Iris pigment epithelial cell (primary cell): ENCODE measurements around the gene ACVR1.
A peak's percentile ranks its signal among the peaks of the same experiment; 100 is the strongest.

Experiments used
- DNase-seq: peaks from one replicate; pipeline ENCODE4 v3.0.0-alpha.2; 2011; ENCODE audit warnings: low read depth

ACVR1 gene

DNA sequence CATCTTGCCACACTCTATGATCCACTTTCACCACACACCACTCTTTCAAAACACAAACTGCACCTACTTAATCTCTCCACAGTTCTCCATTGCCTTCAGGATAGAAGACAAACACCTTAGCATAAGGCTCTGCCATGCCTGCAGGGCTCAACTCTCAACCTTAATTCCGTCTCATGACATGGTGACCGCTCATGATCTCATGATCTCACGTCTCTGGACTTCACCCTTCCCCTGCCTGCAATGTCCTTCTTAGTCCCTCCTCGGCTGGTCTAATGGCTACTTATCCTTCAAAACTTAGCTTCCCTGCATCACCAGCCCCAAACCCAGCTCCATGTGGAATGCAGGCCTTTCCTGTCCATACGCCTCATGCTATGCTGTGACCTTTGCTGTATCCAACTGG lies 85.3 kb downstream of the ACVR1 start:
- no peak for DNase-seq

DNA sequence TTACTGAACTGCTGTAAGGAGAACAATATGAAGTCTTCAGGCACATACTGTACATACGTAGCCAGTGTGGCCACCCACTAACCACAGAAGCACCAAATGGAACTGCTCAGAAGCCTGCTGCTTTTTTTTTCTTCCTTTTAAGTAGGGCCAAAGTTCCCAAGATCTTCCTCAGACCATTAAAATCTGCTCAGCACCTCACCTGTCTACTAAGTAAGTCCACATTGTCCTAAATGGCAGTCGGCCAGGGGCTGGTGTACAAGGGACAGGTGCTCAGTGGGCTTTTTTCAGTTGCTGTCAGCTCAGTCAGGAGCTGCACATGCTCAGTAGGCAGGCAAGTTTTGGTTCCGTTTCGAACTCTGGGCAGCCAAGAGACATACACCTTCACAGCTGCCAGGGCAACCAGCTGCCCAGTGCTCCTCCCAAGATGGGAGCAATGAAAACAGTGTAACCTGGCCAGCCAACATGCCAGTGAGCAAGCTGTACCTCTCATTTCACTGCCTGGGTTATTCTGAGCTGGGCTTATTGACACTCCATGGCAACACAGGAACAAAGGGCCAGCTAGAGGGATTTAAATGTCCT lies 86.1 kb downstream of the ACVR1 start:
- DNase-seq = no peak

DNA sequence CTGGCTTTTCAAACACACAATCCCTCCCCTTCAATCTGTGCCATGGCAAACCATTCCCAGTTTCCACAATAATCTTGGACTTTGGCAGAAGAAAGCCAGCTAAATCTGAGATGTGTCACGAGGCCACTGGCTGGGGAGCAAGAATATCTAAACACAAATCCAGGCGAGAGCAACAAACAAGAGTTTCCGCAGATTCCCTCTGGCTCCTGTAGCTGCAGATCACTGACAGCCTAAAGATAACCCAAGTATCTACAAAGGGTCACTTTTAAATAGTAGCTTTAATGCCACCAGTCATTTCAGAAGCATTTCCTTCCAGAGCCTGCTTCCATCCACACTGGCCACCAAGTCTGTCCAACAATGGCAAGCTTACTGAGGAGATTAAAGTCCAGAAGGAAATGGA lies 86.9 kb downstream of the ACVR1 start:
- DNase-seq = no peak

DNA sequence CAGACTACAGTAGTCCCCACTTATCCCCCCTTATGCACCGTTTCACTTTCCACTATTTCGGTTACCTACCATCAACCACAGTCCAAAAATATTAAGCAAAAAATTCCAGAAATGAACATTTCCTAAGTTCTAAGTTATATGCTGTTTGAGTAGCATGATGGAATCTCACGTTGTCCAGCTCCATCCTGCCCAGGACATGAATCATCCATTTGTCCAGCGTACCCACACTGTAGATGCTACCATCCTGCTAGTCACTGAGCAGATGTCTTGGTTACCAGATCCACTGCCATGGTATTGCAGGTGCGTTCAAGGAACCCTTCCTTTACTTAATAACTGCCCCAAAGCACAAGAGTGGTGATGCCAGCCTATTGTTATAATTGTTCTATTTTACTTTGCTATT lies 87.9 kb downstream of the ACVR1 start:
- DNase-seq = no peak

DNA sequence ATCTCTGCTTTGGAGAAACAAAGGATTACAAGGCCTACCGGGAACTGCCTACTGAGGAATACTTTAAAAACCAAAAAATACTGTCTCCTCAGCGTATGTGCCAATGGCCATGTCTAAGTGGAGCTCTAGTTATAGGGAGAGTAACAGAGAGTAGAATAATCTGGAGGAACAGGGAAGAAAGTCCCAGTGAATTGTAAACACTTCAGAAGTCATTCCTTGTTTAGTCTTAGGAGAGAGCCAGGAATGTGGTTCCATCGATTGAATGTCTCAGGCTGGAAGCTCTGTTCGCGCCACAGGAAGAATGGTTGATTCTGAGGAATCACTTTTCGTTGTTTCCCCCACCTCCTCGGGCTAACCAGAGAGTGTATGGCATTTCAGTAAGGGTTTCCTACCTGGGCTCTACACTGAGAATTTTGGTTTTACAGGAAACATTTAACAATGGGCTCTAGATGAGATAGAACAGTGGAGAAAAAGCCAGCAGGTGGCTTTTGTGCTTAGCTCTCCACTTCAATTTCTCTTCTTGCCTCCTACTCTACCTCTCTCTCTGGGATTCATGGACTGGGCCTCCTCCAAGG lies 88.7 kb downstream of the ACVR1 start:
- DNase-seq = no peak

DNA sequence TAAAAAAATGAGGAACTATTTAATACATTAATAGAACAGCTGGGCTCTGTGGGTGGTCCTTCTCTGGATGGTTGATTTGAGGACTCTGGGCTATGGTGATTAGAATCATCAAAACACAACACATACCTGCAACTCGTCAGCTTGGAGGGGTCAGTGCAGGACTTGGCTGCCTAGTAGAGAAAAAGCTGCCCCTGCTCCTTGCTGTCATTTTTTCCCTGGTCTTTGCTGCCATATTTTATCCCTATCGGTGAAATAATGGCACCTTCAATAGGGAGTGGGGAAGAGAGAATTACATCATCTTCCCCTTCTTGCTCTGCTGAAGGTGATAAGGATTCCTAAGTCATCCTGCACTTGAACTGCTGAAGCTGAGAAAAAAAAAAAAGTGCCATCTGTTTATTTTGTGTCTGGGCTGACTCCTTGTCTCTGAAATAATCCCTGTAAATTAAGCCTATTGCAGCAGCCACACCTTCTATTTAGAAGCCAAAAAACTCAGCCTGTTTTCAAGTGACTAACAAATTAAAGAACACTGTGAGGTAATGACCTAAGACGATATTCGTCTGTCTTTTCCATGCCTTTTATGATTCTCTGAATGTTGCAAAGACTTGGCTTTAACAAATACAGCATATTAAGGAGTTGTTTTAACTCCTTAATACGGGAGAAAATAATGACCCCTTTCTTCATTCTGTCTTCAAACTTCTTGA lies 89.3 kb downstream of the ACVR1 start:
- no peak for DNase-seq

DNA sequence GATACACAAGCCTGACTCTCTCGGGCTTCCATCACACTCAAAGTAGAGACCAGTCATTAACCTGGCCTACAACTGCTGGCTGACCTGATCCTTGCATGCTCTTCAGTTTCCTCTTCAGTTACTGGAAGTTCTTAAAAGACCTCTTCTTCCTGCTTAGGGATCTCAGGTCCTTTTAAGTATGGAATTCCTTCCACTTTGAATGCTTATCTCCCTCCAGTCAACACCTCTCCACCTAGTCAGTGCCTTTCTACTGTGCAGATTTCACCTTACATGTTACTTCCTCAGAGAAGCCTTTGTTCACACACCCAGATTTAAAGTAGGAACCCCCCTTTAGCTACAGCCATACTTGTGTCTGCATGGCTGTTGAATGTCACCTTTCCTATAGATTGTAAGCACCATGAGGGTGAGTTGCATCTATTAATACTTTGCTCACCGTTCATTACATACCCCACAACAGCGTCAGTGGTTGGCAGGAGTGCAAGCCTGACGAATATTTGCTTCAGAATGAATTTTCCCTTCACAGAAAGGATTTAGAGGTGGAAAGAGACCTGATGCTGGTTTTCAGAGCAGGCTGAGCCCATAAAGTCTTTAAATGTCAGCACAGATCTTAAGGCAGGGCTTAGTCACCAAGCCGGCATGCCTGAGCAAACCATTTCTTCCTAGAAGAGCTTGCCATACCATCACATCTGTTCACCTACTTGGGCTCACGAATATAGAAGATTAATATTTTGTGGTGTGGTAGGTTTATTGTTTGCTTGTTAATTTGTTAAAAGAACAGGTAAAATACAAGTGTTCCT lies 90.1 kb downstream of the ACVR1 start:
- peak; percentile 68 for DNase-seq

DNA sequence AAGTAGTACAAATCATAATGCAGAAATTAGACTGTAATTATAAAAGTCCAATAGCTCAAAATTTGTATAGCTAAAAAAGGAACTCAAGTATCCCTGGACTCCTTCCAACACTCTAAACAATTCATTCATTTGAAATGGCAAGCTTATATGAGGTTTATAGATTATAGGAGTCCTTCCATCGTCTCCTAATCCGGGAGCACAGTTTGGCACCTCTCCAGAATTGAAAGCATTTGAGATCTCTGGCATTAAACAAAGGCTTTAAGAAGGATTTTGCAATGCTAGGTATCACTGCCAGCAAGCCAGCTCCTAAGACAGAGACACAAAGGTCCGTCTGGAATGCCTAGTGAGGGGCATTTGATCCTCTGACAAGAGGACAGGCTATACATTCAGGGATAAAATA lies 90.9 kb downstream of the ACVR1 start:
- DNase-seq = peak; percentile 58

DNA sequence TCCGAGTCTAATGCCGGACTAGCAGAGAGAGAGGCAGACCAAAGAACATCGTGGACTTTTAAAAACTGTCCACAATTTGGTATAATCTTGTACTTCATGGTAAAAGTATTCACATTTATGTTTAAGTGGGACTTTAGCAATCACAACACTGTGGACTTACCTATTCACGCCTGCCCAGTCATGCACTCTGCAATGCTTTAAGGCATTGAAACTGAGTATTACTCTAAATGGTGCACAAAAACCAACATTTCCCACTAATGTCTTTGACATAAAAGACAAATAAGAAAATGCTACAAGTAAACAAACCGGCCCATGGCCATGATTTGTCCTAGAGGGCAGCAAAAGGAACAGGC lies 91.3 kb downstream of the ACVR1 start:
- DNase-seq = no peak

DNA sequence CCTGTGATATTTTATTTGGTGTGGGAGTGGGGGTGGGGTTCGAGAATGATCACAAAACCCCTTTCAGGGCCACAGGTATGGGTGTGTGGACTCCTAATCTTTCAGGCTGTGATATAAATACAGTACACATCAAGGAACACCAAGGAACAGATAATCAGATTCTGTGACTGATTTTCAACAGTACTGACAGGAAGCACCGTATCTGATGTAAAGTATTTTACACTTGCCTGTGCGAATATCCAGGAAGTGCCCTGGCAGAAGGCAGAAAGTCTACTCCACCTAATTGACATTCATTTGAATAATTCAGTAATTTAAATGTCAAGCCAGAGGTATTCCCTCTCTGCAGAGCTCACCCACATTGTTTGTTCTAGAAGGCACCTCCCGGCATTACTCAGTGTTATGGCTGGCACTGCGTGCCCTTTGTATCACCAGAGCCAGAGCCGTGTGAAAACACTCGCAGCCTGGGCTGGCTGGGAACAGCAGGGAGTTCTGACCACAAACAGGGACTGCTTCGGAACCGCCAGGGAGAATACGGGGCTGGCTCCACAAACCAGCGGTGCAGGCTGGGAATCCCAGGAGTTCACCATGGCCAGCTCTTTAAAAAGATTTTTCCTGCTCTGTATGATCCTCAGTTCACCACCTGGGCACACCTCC lies 91.8 kb downstream of the ACVR1 start:
- peak; percentile 39 for DNase-seq

DNA sequence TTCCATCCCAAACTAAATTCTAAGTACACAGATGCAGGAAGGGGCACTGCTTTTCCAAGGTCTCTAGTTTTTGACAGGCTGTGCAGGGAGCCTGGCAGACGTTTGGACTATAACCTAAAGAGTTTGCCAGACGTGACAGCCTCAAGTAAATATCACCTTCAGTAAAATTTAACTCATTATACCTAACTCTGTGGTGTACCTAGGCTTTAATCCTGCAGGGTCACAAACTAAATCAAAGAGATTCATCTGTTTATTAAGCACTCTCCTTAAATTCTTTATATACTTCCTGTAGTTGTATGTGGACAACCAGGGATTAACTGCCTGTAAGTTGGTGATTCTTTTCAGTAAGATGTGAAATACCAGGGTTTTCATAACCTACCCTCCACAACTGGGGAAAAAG lies 92.9 kb downstream of the ACVR1 start:
- DNase-seq = no peak

DNA sequence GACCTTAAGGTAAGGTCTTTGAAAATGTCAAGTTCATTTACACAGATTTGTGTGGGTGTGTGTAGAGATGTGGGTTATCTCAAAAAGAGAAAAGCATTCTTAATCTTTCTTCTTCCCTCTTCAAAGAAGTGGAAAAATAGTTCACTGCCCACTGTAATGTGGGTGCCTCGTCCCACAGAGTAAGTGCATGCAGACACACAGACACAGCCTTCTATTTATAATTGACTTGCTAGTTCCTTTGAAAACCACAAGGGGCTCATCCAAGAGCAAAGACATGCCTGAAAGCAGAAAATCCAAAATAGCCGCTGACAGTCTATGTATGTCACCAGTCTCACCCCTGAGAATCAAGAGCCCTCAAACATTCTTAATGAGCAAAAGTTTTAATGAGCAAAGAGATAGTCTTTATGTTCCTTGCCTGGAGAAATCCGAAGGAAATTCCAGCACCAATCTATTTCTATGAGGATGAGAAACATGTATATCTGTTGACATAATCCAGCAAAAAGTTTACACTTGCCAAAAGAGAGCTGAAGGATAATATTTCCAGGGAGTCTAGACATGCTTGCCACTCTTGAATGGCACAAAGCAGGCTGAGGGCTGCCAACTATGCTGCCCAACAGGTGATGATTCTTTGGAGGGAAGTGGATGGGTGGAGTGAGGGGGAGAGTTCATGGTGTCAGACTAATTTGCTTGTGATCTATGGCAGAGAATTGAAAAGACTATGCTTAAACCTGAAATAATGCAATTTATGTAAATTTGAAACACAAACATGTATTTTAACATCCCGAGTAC lies 93.9 kb downstream of the ACVR1 start:
- DNase-seq = peak; percentile 28

DNA sequence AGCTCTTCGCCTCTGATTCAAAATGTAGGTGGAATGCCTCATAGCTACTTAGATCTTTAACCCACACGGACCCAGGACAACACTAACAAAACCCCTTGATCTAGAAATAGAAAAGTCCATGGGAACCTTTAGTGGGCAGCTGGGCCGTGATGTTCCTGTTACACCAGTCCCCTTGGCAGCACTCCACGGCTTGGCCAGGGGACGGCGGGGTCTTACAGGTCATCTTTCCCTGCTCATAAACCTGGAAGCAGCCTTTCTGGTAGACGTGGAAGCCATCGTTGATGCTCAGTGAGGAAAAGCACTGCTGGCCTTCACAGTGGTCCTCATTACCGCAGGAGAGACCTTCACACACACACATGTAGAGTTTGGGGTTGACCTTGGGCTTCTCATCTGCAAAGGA lies 95.9 kb downstream of the ACVR1 start:
- no peak for DNase-seq

DNA sequence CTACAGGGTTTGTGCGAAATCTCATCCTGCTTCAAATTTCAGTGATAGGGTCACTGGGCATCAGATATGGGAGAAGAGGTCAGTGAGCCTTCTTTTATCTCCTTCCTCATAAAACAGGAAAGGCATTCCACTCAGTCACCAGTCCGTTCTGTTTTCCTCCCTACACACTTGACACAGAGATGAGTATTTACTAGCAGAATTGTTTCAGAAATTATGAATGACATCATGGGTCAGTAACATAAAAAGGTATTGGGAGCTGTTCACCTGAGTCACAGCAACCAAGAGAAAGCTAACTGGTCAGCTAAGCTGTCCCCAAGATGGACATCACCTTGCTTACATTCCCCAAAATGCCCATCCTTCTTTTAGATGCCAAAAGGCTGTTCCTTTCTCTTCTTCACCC lies 96.3 kb downstream of the ACVR1 start:
- no peak for DNase-seq

DNA sequence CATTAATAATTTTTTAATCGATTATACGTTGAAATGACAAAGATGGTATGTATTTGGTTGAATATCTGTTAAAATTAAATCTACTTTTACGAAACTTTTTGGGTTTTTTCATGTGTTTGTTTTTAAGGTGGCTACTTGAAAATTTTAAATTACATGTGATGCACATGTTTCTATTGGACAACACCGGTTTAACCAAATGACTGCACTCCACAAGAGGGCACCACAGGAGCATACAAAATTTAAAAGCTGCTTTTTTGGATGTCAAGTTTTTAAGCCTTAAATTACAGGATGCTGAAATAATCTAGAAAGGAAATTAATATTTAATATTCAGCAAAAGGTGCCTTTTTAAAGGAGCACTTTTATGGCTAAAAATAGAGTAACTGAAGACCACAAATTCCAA lies 98.7 kb downstream of the ACVR1 start:
- DNase-seq = peak; percentile 61

DNA sequence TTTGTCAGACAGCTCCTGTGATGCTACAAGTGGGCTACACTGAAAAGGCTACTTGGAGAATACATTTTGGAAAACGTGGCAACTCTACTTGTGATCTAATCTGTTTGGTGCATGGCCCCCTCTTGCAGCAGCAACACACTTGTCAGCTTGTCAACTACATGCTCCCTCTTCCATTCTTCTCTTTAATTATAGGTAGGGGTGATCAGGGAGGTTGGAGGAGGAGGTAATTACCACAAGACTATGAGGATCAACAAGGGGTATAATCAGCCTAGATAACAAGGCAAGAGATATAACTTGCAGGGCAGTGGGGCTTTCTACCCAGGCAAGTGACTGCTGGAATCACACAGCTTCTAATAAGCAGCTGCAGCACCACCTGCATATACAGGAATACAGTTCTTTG lies 104.9 kb downstream of the ACVR1 start:
- no peak for DNase-seq

DNA sequence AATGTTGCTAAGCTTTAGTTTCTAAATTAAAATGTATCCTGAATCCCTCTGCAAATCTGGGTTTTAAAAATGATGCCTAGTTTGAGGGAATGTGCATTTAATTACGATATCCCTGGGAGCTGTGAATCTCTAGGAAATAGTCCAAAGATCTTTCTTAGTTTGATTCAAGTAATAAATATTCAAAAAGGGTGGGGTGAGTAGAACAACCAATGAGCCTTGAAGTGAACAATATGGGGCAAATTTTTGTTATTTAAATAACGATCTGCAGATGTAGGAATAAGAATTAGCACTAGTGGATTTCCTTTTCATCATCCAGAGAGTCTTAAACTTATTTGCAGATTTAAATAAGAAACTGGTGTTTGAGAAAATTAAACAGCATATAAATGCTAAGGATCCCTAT lies 106.3 kb downstream of the ACVR1 start:
- no peak for DNase-seq

DNA sequence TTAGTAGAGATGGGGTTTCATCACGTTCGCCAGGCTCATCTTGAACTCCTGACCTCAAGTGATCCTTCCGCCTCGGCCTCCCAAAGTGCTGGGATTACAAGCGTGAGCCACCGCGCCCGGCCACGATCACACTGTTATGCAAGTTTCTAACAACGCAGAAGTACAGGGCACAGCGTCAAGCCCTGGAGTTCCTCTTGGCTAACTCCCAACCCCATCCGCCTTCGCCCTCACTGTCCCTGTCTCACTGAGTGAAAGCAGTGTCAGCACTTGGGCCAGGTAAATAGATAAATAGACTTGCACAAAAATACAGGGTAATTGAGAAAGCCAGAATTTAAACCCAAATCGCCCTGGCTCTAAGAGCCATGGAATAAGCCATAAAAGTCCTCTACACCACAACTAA lies 111.7 kb downstream of the ACVR1 start:
- no peak for DNase-seq

DNA sequence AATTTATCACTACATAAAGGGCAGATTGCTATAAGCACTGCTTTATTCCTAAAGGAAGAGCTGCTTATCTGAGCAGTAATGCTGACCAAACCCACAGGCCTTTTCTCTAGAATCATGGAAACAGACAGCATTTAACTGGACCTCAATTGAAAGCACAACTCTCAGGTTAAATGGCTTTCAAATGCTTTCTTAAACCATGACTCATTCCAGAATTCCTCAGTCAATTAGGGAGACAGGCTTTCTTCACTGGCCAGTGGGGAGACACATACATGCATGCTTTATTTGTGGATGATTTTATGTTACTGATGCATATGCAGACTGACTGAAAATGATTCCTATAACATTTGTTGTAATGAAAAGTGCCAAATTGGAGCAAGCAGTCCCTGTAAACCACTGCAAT lies 114.6 kb downstream of the ACVR1 start:
- peak; percentile 56 for DNase-seq

DNA sequence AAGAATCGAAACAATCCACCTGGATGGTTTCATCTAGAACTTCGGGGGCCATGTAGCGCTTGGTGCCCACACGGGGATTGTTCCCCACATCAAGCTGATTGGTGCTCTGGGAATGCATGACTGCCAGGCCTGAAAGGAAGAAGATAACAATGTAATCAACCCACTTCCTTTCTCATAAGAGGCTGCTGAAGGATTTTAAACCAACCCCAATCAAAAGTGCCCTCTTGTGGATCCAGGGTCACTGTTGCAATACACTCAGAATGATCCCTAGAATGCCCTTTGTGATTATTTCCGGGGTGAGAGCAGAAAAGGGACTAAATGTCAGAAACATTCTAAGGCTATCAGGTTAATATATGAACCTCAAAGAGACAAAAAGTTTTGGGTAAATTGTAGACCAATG lies 115.2 kb downstream of the ACVR1 start:
- no peak for DNase-seq

DNA sequence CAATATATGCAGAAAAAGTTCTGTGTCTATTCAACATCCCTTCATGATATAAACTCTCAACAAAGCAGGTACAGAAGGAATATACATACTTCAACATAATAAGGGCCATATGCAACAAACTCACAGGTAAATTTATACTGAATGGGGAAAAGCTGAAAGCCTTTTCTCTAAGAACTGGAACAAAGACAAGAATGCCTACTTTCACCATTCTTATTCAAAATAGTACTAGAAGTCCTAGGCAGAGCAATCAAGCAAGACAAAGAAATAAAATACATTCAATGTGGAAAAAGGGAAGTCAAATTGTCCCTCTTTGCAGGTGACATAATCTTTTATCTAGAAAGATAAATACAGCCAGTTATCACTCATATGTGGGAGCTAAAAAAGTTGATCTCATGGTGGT lies 116.3 kb downstream of the ACVR1 start:
- no peak for DNase-seq

DNA sequence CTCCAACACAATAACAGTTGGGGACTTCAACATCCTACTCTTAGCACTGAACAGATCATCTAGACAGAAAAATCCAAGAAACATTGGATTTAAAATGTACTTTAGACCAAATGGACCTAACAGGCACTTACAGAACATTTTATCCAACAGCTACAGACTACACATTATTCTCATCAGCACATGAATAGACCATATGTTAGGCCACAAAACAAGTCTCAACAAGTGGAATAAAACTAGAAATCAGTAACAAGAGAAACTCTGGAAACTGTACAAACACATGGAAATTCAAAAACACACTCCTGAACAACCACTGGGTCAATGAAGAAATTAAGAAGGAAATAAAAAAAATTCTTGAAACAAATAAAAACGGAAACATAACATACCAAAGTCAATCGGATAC lies 117.5 kb downstream of the ACVR1 start:
- DNase-seq = no peak
